ENCODE results near the gene BTBD9. TPM values are rescaled to one million over a fixed set of nuclear protein-coding genes. Genes with fewer than 3 reads are reported as not detected.

The BTBD9 gene
- polyA plus RNA-seq, 1 donor (not counting 4 experiments of a cell fraction or from before 2014, with no cell fraction given), result 6.8 TPM

- no peak overlapping the region for H3K4me2 ChIP-seq (ENCODE audit: control insufficient read depth, extremely low read depth, insufficient read depth, low read depth, low read length)
- H3K9me3 ChIP-seq (ENCODE audit: control insufficient read depth, low read depth, low read length), result no peaks in the 10 kb centered on the region
- no peak overlapping the region for H2AFZ ChIP-seq (ENCODE audit: control insufficient read depth, low read length)
- H3K4me1 ChIP-seq (ENCODE audit: control insufficient read depth, extremely low read depth, insufficient read depth, low read length), result no peaks in the 10 kb centered on the region
- H3K27ac ChIP-seq (ENCODE audit: control insufficient read depth, insufficient read depth, low read length), result no peak overlapping the region
- no peaks in the 10 kb centered on the region for H3K9me1 ChIP-seq (ENCODE audit: control insufficient read depth, extremely low read depth, insufficient read depth, low read length)
- no peak overlapping the region for H3K4me3 ChIP-seq (ENCODE audit: control insufficient read depth in 2 of 3, extremely low read depth in 1 of 3, insufficient read depth in 2 of 3, low read depth in 1 of 3, low read length in 3 of 3)
- no peak for DNase-seq (ENCODE audit: low read depth, low spot score)
- H3K79me2 ChIP-seq (ENCODE audit: control insufficient read depth, insufficient read depth, low read length), result no peaks in the 10 kb centered on the region
- FAIRE-seq, result no peak
- dilution Hi-C loops (cut with MboI; ENCODE audit: extremely low pct_ligation_motif_present, low sequenced_read_pairs), result no loop called here
- no peak overlapping the region for H3K9ac ChIP-seq (ENCODE audit: control insufficient read depth, extremely low read depth, insufficient read depth, low read length)
- H4K20me1 ChIP-seq (ENCODE audit: control insufficient read depth, extremely low read depth, insufficient read depth, low read length), result no peaks in the 10 kb centered on the region
- no peaks in the 10 kb centered on the region for H3K36me3 ChIP-seq (ENCODE audit: control insufficient read depth in 2 of 2, extremely low read depth in 1 of 2, insufficient read depth in 2 of 2, low read length in 2 of 2)
- TF ChIP-seq EZH2 (IDR thresholded peaks at IDR 0.05; ENCODE audit: low read length), result no peak
- TF ChIP-seq CTCF (optimal IDR thresholded peaks at IDR 0.05 in 1 of 3, IDR thresholded peaks at IDR 0.05 in 1 of 3, conservative IDR thresholded peaks at IDR 0.05 in 1 of 3; ENCODE audit: extremely low read depth in 1 of 3, insufficient read depth in 2 of 3, low read length in 3 of 3), result no peak
- no peaks in the 10 kb centered on the region for H3K27me3 ChIP-seq (ENCODE audit: control insufficient read depth, extremely low read depth, insufficient read depth, low read length)
These were observed 472.1 kb downstream of the BTBD9 start for GRCh38 chr6:38167598-38167997.

- H2AFZ ChIP-seq (ENCODE audit: control insufficient read depth, low read length), result no peak overlapping the region
- FAIRE-seq (no peak), DNase-seq (ENCODE audit: low read depth, low spot score) (no peak)
- no peaks in the 10 kb centered on the region for H3K36me3 ChIP-seq (ENCODE audit: control insufficient read depth in 2 of 2, extremely low read depth in 1 of 2, insufficient read depth in 2 of 2, low read length in 2 of 2)
- H3K9me3 ChIP-seq (ENCODE audit: control insufficient read depth, low read depth, low read length), result no peaks in the 10 kb centered on the region
- dilution Hi-C loops (cut with MboI; ENCODE audit: extremely low pct_ligation_motif_present, low sequenced_read_pairs), result no loop called here
- H3K4me3 ChIP-seq (ENCODE audit: control insufficient read depth in 2 of 3, extremely low read depth in 1 of 3, insufficient read depth in 2 of 3, low read depth in 1 of 3, low read length in 3 of 3), result no peak overlapping the region
- no peaks in the 10 kb centered on the region for H3K79me2 ChIP-seq (ENCODE audit: control insufficient read depth, insufficient read depth, low read length)
- no peaks in the 10 kb centered on the region for H3K4me1 ChIP-seq (ENCODE audit: control insufficient read depth, extremely low read depth, insufficient read depth, low read length)
- no peaks in the 10 kb centered on the region for H3K9me1 ChIP-seq (ENCODE audit: control insufficient read depth, extremely low read depth, insufficient read depth, low read length)
- no peak overlapping the region for H3K9ac ChIP-seq (ENCODE audit: control insufficient read depth, extremely low read depth, insufficient read depth, low read length)
- no peak overlapping the region for H3K4me2 ChIP-seq (ENCODE audit: control insufficient read depth, extremely low read depth, insufficient read depth, low read depth, low read length)
- TF ChIP-seq EZH2 (IDR thresholded peaks at IDR 0.05; ENCODE audit: low read length) (no peak), CTCF (optimal IDR thresholded peaks at IDR 0.05 in 1 of 3, IDR thresholded peaks at IDR 0.05 in 1 of 3, conservative IDR thresholded peaks at IDR 0.05 in 1 of 3; ENCODE audit: extremely low read depth in 1 of 3, insufficient read depth in 2 of 3, low read length in 3 of 3) (no peak)
- no peak overlapping the region for H3K27ac ChIP-seq (ENCODE audit: control insufficient read depth, insufficient read depth, low read length)
- H3K27me3 ChIP-seq (ENCODE audit: control insufficient read depth, extremely low read depth, insufficient read depth, low read length), result no peaks in the 10 kb centered on the region
- no peaks in the 10 kb centered on the region for H4K20me1 ChIP-seq (ENCODE audit: control insufficient read depth, extremely low read depth, insufficient read depth, low read length)
These were observed 473.1 kb downstream of the BTBD9 start for GRCh38 chr6:38166411-38167240.
